Measurements from ENCODE around the gene SIX4. TPM values are rescaled to one million over a fixed set of nuclear protein-coding genes. Genes with fewer than 3 reads are reported as not detected.

Gene SIX4
- polyA plus RNA-seq, 2 of the 4 experiments (the other 2 are of a cell fraction), result 1.8 to 2.3 TPM

DNA sequence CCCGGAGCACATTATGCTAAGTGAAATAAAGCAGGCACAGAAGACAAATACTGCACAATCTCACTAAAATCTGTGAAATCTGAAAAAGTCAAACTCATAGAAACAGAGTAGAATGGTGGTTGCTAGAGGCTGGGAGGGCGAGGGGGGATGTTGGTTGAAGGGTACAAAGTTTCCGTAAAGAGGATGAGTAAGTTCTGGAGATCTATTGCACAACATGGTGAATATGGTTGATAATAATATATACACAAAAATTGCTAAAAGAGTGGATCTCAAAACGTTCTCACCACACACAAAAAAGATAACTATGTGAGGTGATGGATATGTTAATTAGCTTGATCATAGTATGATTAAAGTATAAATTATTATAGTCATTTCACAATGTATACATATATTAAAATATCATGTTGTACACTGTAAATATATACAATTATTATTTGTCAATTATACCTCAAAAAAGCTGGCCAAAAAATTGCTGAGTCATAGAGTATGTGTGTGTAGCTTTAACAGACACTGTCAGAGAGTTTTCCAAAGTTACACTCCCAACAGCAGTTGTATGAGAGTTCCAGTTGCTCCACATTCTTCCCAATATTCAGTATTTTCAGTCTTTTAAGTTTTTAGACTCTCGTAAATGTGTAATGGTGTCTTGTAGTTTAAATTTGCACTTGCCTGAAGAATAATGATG, 55.6 kb downstream of the SIX4 start:
- ATAC-seq (no peak), FAIRE-seq (no peak), DNase-seq (ENCODE audit: low read depth in 1 of 2, low spot score in 1 of 2) (peak in 1 of 2 experiments; percentile 31)
- Histone ChIP-seq H3K4me1 (no peaks in the 10 kb centered on the region), H3K4me3 (no peak overlapping the region), H3K9me3 (peaks cover 4% of the 10 kb centered on the region; the same call in 1 of the 3 replicates), H3K4me2 (no peak overlapping the region), H3K27ac (peak overlapping the region in 1 of 2 experiments; percentile 6; a peak in 1 of 6 replicates)
- POLR2A ChIA-PET, result no interaction called here
- 81% methylated on average over 5 of the region's 5 CpGs for WGBS (ENCODE audit: missing lambda C conversion rate)
- CTCF ChIA-PET, result no interaction called here
- TF ChIP-seq, protein P1, sequence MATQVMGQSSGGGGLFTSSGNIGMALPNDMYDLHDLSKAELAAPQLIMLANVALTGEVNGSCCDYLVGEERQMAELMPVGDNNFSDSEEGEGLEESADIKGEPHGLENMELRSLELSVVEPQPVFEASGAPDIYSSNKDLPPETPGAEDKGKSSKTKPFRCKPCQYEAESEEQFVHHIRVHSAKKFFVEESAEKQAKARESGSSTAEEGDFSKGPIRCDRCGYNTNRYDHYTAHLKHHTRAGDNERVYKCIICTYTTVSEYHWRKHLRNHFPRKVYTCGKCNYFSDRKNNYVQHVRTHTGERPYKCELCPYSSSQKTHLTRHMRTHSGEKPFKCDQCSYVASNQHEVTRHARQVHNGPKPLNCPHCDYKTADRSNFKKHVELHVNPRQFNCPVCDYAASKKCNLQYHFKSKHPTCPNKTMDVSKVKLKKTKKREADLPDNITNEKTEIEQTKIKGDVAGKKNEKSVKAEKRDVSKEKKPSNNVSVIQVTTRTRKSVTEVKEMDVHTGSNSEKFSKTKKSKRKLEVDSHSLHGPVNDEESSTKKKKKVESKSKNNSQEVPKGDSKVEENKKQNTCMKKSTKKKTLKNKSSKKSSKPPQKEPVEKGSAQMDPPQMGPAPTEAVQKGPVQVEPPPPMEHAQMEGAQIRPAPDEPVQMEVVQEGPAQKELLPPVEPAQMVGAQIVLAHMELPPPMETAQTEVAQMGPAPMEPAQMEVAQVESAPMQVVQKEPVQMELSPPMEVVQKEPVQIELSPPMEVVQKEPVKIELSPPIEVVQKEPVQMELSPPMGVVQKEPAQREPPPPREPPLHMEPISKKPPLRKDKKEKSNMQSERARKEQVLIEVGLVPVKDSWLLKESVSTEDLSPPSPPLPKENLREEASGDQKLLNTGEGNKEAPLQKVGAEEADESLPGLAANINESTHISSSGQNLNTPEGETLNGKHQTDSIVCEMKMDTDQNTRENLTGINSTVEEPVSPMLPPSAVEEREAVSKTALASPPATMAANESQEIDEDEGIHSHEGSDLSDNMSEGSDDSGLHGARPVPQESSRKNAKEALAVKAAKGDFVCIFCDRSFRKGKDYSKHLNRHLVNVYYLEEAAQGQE (IDR thresholded peaks at IDR 0.05), result no peak
- TF ChIP-seq NFE2L2 (conservative IDR thresholded peaks at IDR 0.05; ENCODE audit: low read length), result peak; percentile 95
- peak; percentile 94 for TF ChIP-seq MAFK (IDR thresholded peaks at IDR 0.05; ENCODE audit: partially characterized antibody)

DNA sequence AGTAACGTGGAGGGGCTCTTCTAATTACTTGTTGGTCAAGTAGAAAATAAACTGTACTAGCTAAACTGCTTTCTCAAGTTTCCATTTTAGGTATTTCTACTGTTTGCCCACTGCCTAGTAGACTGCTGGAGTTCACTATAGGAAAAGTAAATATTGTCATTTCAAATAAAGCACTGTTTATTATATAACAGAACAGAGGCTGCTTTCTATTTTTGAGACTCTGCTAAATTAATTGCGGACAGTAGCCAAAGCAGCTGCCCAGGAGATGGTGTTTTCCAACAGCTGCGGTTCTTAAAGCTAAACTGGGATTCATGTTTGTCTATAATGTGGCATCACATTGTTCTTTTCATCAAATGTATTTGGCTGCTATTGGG, 59.0 kb downstream of the SIX4 start:
- peaks cover 4% of the 10 kb centered on the region; the same call in 1 of the 3 replicates for H3K9me3 ChIP-seq
- no peaks in the 10 kb centered on the region for H3K4me1 ChIP-seq
- H3K4me2 ChIP-seq, result no peak overlapping the region
- TF ChIP-seq, protein P2, sequence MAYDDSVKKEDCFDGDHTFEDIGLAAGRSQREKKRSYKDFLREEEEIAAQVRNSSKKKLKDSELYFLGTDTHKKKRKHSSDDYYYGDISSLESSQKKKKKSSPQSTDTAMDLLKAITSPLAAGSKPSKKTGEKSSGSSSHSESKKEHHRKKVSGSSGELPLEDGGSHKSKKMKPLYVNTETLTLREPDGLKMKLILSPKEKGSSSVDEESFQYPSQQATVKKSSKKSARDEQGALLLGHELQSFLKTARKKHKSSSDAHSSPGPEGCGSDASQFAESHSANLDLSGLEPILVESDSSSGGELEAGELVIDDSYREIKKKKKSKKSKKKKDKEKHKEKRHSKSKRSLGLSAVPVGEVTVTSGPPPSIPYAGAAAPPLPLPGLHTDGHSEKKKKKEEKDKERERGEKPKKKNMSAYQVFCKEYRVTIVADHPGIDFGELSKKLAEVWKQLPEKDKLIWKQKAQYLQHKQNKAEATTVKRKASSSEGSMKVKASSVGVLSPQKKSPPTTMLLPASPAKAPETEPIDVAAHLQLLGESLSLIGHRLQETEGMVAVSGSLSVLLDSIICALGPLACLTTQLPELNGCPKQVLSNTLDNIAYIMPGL (CRISPR knock-in tag; IDR thresholded peaks at IDR 0.05; ENCODE audit: borderline replicate concordance), result no peak
- TF ChIP-seq BHLHE40 (IDR thresholded peaks at IDR 0.05; ENCODE audit: low read depth, low read length) (no peak), JUNB (IDR thresholded peaks at IDR 0.05) (no peak), ZSCAN20 (CRISPR knock-in tag; IDR thresholded peaks at IDR 0.05) (no peak), ZNF302 (CRISPR knock-in tag; IDR thresholded peaks at IDR 0.05) (no peak), HDAC2 (IDR thresholded peaks at IDR 0.05) (no peak), FOSB (CRISPR knock-in tag; IDR thresholded peaks at IDR 0.05) (no peak)
- no peak overlapping the region for H3K27ac ChIP-seq
- ATAC-seq (no peak), DNase-seq (ENCODE audit: low read depth in 1 of 2, low spot score in 1 of 2) (no peak), FAIRE-seq (no peak)
- WGBS (ENCODE audit: missing lambda C conversion rate), result 49% methylated on average over 3 of the region's 3 CpGs
- ChIA-PET CTCF (interaction anchor here (1.2 kb wide), 1 partner anchor 17 kb away, joined by 3 read pairs; no protein-coding TSS in a partner anchor), POLR2A (no interaction called here)
- H3K4me3 ChIP-seq, result no peak overlapping the region

DNA sequence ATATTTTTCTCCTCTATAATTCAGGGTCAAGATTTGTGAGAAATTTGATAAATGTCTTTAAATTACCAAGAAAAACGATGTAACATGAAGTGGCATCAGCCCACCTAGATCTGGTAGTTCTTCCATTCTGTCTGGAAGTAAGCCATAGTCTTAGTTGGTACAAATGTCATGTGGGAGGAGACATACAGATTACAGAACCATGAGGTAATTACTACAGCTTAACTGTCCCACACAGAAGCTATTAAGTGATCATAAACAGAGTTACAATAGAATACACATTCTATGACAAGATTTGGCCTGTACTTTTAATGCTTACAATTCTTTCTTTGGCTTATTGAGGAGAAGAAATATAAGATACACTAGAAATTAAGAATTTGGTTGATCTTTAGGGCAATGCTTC, 61.2 kb downstream of the SIX4 start:
- ATAC-seq, result no peak
- no peak for DNase-seq (ENCODE audit: low read depth in 1 of 2, low spot score in 1 of 2)
- no peak for FAIRE-seq
- no peak overlapping the region for H3K4me2 ChIP-seq
- WGBS (ENCODE audit: missing lambda C conversion rate), result 33% methylated on average over 1 of the region's 1 CpG
- TF ChIP-seq RAD21 (conservative IDR thresholded peaks at IDR 0.05 in 1 of 2, IDR thresholded peaks at IDR 0.05 in 1 of 2), result no peak
- no peak for TF ChIP-seq RARB (CRISPR knock-in tag; IDR thresholded peaks at IDR 0.05)
- TF ChIP-seq, protein P1 (IDR thresholded peaks at IDR 0.05), result no peak
- no peak for TF ChIP-seq JUNB (IDR thresholded peaks at IDR 0.05)
- no peak for TF ChIP-seq HOXB13 (CRISPR knock-in tag; IDR thresholded peaks at IDR 0.05; ENCODE audit: low read depth)
- TF ChIP-seq, protein P3, sequence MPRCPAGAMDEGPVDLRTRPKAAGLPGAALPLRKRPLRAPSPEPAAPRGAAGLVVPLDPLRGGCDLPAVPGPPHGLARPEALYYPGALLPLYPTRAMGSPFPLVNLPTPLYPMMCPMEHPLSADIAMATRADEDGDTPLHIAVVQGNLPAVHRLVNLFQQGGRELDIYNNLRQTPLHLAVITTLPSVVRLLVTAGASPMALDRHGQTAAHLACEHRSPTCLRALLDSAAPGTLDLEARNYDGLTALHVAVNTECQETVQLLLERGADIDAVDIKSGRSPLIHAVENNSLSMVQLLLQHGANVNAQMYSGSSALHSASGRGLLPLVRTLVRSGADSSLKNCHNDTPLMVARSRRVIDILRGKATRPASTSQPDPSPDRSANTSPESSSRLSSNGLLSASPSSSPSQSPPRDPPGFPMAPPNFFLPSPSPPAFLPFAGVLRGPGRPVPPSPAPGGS (IDR thresholded peaks at IDR 0.05), result no peak
- TF ChIP-seq, protein P2 (CRISPR knock-in tag; IDR thresholded peaks at IDR 0.05; ENCODE audit: borderline replicate concordance), result no peak
- no peak for TF ChIP-seq CBX8 (IDR thresholded peaks at IDR 0.05)
- no peak for TF ChIP-seq POLR2AphosphoS2 (conservative IDR thresholded peaks at IDR 0.05; ENCODE audit: low read length)
- TF ChIP-seq, protein P4, sequence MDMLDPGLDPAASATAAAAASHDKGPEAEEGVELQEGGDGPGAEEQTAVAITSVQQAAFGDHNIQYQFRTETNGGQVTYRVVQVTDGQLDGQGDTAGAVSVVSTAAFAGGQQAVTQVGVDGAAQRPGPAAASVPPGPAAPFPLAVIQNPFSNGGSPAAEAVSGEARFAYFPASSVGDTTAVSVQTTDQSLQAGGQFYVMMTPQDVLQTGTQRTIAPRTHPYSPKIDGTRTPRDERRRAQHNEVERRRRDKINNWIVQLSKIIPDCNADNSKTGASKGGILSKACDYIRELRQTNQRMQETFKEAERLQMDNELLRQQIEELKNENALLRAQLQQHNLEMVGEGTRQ (IDR thresholded peaks at IDR 0.05), result no peak
- TF ChIP-seq SMC3 (IDR thresholded peaks at IDR 0.05), result no peak
- no peak overlapping the region for H3K27ac ChIP-seq
- H3K9me3 ChIP-seq, result no peaks in the 10 kb centered on the region
- H3K4me1 ChIP-seq, result peaks cover 10% of the 10 kb centered on the region; the same call in 2 of the 3 replicates
- CTCF ChIA-PET, result no interaction called here
- no peak overlapping the region for H3K4me3 ChIP-seq
- POLR2A ChIA-PET, result no interaction called here

Data from A549 (cell line).